GM21360 (cell line): Measurements from ENCODE around the gene DGLUCY.
"Not testable (repeated sequence)": the region's sequence is repeated elsewhere in the genome, so short reads cannot be mapped to it uniquely, and the experiment has no call there.

ENCODE experiments used
- ATAC-seq: cut with Tn5 transposase; IDR thresholded peaks from one replicate; pipeline ENCODE4 v1.9.1; 2021; ENCODE audit warnings: mild to moderate bottlenecking, moderate library complexity; ENCODE audit not compliant: unreplicated experiment

DGLUCY gene

GRCh38 chr14:91135039-91135438, 21.2 kb downstream of the DGLUCY start:
- no peak for ATAC-seq

DNA sequence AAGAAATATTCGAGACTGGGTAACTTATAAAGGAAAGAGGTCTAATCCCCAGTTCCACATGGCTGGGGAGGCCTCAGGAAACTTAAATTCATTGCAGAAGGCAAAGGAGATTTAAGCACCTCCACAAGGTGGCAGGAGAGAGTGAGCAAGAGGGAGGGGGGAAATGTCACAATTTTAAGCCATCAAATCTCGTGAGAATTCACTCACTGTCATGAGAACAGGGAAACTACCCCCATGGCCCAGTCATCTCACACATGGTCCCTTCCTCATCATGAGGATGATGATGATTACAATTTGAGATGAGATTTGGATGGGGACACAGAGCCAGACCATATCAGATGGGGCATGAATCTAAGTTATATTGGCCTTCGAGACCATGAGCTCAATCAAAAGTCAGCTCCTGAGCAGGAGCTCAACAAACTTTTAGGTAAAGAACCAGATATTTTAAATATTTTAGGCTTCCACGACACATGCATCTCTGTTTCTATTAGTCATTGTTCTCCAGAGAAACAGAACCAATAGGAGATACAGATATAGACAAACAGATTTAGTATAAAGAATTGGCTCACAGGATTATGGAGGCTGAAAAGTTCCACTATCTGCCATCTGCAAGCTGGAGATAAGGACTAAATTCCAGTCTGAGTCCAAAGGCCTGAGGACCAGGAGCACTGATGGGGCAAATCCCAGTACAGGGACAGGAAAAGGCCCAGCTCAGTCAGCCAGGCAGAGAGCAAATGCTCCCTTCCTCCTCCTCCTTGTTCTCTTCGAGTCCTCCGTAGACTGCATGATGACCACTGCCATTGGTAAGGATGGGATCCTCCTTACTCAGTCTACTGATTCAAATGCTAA, 24.9 kb downstream of the DGLUCY start:
- ATAC-seq, result no peak

- ATAC-seq, result no peak
Measured at GRCh38 chr14:91139776-91140175, 25.9 kb downstream of the DGLUCY start.

DNA sequence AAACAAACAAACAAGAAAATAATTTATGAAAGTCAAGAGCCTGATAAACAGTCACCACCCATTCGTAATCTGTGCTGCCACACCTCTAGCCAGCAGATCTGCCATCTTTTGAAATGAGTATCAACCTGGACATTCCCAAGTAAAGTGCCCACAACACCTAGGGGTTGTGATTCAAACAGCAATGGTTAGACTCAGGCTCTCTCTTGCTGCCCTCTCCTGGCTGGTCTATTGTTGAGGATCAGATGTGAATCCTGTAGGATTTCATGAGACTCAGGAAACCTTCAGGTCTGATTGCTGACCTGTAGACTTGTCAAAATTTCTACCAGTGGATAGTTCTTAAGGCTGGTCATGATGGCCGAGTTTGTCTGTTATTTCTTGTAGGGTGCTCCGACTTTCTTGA, 26.8 kb downstream of the DGLUCY start:
- ATAC-seq, result no peak

DNA sequence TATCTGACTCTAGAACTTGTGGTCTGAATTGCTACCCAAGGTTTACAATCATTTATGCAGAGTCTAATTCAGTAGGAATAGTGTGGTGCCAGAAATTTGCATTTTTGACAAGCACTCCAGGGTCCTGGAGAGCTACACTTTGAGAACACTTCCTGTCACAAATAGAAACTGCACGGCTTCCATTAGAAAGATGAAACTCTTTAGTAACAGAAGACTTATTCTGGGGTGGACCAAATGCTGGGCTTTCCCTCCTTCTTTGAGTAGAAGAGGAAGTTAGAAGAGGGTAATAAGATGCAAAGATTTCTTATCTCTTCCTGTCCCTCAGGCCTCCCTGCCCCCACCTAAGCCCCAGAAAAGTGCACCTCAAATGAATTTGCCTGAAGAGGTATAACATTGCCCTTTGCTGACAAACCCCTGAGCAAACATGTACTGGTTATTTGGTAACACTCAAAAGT, 28.4 kb downstream of the DGLUCY start:
- peak; percentile 85 for ATAC-seq

DNA sequence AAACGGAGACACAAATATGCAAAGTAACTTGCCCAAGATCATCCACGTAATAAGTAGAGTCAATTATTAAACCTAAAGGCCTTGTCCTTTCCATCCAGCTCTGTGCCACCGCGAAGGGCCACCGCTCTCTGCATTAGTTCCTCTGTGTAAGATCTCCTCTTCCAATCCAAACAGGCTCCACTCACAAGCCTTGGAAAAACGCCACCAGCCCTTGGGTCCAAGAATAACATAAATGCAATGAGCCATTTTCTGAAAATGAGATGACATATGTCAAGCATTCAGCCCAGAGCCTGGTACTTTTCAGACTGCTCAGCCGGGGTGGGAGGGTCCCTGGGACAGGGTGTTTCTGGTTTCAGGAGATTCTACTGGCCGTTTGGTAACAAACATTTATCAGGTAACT, 30.0 kb downstream of the DGLUCY start:
- no peak for ATAC-seq

GRCh38 chr14:91144425-91145145, 30.7 kb downstream of the DGLUCY start:
- no peak for ATAC-seq

DNA sequence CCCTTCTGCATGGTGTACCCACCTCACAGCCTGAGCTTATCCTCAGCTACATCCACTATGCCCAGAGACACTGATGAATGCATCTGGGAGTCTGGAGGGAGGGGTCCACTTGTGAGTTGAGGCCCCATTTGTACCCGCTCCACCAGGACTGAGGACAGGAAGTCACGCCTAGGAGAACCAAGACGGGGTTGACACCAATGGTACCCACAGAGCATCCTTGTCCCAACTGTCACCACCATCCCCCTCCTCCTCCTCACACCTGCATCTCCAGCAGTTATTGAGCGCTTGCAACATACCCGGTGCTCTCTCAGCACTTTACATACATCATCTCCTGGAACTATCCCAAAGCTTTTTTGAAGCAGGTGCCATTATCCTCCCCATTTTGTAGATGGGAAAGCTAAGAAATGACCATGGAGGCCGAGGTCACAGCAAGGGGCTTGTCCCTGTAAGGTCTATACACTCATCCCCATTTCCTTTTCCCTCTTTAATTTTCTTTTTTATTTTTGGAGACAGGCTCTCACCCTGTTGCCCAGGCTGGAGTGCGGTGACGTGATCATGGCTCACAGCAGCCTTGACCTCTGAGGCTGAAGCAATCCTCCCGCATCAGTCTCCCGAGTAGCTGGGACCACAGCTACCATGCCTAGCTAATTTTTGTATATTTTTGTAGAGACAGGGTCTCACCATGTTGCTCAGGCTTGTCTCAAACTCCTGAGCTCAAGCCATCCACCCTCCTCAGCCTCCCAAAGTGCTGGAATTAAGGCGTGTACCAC, 31.7 kb downstream of the DGLUCY start:
- ATAC-seq, result no peak

DNA sequence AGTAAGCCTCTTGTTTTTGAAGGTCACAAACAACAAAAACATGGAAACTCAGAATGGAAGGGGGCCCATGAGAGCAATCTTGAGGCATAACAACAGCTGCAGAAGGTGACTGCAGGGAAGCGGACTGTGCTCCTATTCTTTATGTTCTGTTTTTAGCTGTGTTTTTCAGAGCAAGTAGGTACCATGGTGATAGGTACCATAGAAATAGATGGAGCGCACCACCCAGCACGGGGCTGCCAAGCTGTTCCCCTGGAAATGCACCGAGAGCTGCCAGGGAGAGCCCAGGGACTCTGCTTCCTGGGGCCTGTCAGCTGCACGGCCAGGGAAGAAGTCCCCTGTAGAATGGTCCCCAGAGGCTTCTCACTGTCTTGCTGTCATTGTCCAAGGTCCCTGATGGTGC, 32.8 kb downstream of the DGLUCY start:
- ATAC-seq, result no peak

DNA sequence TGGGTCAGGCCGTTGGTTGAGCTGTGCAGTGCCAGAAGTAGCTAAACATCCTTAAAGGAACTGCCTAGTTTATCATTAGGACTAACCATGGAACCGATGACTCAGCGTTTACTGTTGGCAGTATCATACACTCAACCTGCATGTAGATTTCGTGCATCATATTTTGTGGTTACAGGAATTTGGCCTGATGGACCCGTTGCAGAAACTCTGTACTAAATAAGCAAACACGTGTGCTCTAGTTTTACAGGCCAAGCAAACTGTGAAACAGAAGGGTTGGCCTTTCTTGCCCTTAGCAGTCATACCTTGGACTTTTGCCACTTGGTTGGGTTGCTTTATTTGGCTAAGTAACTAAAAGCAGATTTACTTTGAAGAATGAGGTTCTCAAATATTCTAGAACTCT, 35.6 kb downstream of the DGLUCY start:
- no peak for ATAC-seq

DNA sequence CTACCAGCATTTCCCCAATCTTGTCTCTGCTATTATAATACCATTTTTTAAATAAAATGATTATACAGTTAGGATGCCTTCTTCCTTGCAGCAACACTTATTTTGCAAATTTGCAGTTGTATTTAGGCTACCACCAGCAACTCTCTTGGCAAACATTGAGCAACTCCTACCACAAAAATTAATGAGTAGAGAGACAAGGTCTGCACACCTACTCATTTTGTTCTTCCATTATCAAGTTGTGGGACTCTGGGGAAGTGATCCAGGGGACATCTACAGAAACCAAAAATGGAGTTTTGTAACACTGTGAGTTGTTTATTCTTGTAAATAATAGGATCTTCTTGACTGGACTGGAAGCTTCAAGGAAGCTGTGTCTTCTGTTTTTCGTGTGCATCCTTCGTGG, 38.6 kb downstream of the DGLUCY start:
- no peak for ATAC-seq

GRCh38 chr14:91153360-91153759, 39.5 kb downstream of the DGLUCY start:
- no peak for ATAC-seq

DNA sequence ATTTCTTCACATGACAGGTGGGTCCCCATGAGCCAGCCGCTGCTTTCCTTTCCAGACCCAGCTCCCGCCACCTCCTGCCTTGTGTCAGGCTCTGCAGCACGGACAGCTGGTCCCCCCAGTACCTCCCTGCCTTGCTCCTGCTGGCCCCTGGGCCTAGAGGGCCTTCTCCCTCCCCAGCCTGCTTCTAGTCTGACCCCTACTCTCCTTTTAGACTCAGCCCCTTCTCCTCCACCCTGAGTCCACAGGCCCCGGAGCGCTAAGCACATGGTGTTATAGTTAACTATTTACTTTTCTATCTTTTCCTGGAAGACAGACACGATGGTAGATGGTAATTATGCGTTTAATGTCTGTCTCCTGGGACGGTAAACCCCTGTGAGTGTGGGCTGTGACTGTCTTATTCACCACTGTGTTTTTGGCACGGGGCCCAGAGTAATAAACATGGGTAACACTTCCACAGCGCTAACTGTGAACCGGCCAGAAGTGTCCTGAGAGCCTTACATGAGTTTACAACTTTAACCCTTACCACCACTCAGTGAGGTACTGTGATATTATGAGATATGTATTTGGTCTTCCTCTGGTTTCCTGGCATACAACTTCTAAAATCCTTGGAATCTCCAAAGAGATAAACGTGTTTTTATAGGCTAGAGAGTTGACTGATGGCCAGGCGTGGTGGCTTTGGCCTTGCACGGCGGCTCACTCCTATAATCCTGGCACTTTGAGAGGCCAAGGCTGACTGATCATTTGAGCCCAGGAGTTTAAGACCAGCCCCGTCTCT, 41.2 kb downstream of the DGLUCY start:
- ATAC-seq, result no peak

DNA sequence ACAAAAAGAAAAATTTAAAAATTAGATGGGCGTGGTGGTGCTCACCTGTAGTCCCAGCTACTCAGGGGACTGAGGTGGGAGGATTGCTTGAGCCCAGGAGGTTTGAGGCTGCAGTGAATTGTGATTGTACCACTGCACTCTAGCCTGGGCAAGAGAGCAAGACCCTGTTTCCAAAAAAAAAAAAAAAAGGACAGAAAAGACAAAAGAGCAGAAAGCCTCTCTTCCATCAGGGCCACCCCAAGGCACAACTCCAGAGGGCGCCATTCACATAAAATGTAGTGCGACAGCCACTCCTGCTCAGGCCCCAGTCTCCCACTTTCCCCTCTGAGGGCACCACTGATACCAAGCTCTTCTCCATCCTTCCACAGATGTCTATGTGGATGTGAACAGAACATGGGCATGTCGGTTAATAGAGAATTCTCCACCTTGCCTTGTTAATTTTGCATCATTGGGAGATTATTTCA, 41.8 kb downstream of the DGLUCY start:
- no peak for ATAC-seq

- not testable (repeated sequence) for ATAC-seq
Measured at GRCh38 chr14:91156142-91156666, 42.3 kb downstream of the DGLUCY start.

- ATAC-seq, result not testable (repeated sequence)
Measured at GRCh38 chr14:91156877-91157276, 43.0 kb downstream of the DGLUCY start.

DNA sequence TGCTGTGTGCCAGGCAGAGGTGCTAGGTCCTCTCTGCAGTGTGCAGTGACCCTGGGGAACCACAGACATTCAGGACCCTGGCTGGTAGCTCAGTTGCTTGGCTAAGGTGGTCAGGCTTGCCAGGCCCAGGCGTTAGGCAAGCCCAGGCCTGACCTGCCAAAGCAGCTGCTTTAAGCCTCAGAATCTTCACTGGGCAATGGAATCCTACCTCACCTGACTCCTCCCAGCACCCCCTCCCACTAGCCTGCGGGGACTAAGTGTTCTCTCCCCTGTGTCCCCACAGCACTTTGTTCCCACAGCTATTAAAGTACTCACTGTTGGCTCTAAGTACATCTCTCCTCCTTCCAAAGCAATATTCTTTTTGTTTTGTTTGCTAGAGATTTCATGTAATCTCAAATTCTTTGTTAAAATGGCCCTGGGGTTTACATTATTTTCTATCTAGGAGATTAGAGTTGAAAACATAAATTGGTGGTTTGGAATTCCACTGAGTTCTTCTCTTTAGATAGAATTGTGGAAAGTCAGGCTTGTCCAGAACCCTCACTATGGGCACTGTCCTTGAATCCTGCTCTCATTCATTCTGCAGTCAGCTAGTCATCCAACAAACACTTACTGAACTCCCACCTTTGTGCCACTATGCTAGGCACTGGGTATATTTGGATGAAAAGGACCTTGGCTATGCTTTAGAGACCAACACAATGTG, 44.4 kb downstream of the DGLUCY start:
- ATAC-seq, result no peak

- ATAC-seq, result no peak
Measured at GRCh38 chr14:91159182-91159581, 45.3 kb downstream of the DGLUCY start.

- ATAC-seq, result no peak
Measured at GRCh38 chr14:91159906-91160305, 46.0 kb downstream of the DGLUCY start.

DNA sequence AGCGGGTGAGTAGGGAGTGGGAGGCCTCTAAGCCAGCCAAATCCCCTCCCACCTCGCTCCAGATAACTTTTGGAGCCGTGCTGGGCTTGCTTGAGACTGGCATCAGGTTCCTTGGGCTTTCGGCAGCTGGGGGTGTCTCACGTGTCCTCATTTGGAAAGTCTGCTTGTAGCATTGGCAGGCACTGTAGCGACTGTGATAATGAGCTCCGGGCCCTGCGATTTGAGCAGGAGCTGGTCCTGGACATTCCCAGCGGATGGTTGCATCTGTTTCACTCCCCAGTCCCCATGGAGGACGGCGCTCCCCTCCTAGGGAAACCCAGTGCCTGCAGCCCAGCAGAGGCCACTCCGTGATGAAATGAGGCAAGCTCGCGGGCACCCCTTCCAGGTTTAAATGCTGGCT, 49.4 kb downstream of the DGLUCY start:
- ATAC-seq, result no peak
